GM18498 (cell line): Measurements from ENCODE around the gene RSRP1.

ENCODE experiments used
- ATAC-seq: cut with Tn5 transposase; IDR thresholded peaks from one replicate; pipeline ENCODE4 v1.9.1; 2021; ENCODE audit warnings: mild to moderate bottlenecking, moderate library complexity; ENCODE audit not compliant: unreplicated experiment

Gene RSRP1

GRCh38 chr1:25194572-25195020 is 52.7 kb downstream of the RSRP1 start:
- no peak for ATAC-seq

GRCh38 chr1:25194054-25194453 is 53.2 kb downstream of the RSRP1 start:
- no peak for ATAC-seq

- no peak for ATAC-seq
These were observed 54.0 kb downstream of the RSRP1 start for GRCh38 chr1:25193229-25193628.
